Natural killer cell (primary cell): ENCODE data around the gene DYNLT2B. TPM values are rescaled to one million over a fixed set of nuclear protein-coding genes. Genes with fewer than 3 reads are reported as not detected.

Experiments
- ATAC-seq, 3 donors: fragments of 150-1000 bp in 2 of 3; fragments of 200-7000 bp in 1 of 3; cut with Tn5 transposase; 1 replicate in 1 of 3; 2 replicates in 2 of 3; pipeline ENCODE4 v1.10.0; 2021; ENCODE audit warnings: mild to moderate bottlenecking in 2 of 3, moderate library complexity in 2 of 3
- DNase-seq, 2 donors: peaks; one replicate each; pipeline versions ENCODE4 v3.0.0 to v3.0.0-alpha.2; 2013 to 2021; ENCODE audit warnings: mixed read lengths in 1 of 2
- H3K27ac ChIP-seq: one replicate; pipeline ENCODE4 v1.5.1; 2013; ENCODE audit warnings: mild to moderate bottlenecking, low read length
- H3K27me3 ChIP-seq: one replicate; pipeline ENCODE4 v1.6.1; 2013; ENCODE audit warnings: low read length; ENCODE audit not compliant: control insufficient read depth, insufficient read depth
- H3K36me3 ChIP-seq: one replicate; pipeline ENCODE4 v1.6.1; 2013; ENCODE audit warnings: low read length; ENCODE audit not compliant: control insufficient read depth, insufficient read depth
- H3K4me1 ChIP-seq: one replicate; pipeline ENCODE4 v1.6.1; 2013; ENCODE audit warnings: low read length; ENCODE audit not compliant: control insufficient read depth, insufficient read depth
- H3K4me3 ChIP-seq: one replicate; pipeline ENCODE4 v1.5.1; 2013; ENCODE audit warnings: low read length
- H3K9me3 ChIP-seq: one replicate; pipeline ENCODE4 v1.6.1; 2013; ENCODE audit warnings: low read length; ENCODE audit not compliant: control insufficient read depth, insufficient read depth
- H3K27ac Mint-ChIP-seq, 2 donors: one replicate each; pipeline ENCODE4 v1.8.0; 2022; ENCODE audit warnings: mild to moderate bottlenecking in 2 of 2, mixed read lengths in 2 of 2, moderate library complexity in 1 of 2
- H3K27me3 Mint-ChIP-seq, 2 donors: one replicate each; pipeline ENCODE4 v1.8.0; 2022; ENCODE audit warnings: low read depth in 2 of 2, mixed read lengths in 2 of 2
- H3K36me3 Mint-ChIP-seq: one replicate; pipeline ENCODE4 v1.8.0; 2022; ENCODE audit warnings: mixed read lengths
- H3K4me1 Mint-ChIP-seq, 2 donors: one replicate each; pipeline ENCODE4 v1.8.0; 2022; ENCODE audit warnings: mixed read lengths in 2 of 2
- H3K4me3 Mint-ChIP-seq: one replicate; pipeline ENCODE4 v1.8.0; 2022; ENCODE audit warnings: mild to moderate bottlenecking, moderate library complexity, mixed read lengths
- H3K9me3 Mint-ChIP-seq, 2 donors: one replicate each; pipeline ENCODE4 v1.8.0; 2022; ENCODE audit warnings: mixed read lengths in 2 of 2
- WGBS: methylation state at CpG from one replicate; pipeline ENCODE4 v1.1.7; 2013; ENCODE audit warnings: missing lambda C conversion rate; ENCODE audit not compliant: insufficient coverage; 5-methylcytosine and 5-hydroxymethylcytosine counted together
- intact Hi-C: fragments of 100-400 bp; cut with micrococcal nuclease; formaldehyde crosslinking; loops from one replicate; pipeline ENCODE4 v1.14.2; 2022
- total RNA-seq, 4 donors: library from RNA; stranded (reverse); fragments of 120-200 nt in 1 of 4; gene quantifications; one replicate each; pipeline versions ENCODE4 v1.2.3 to v1.2.4, GENCODE V29; 2013 to 2022
- TF ChIP-seq, protein P1 (sequence below): fragments of 200-600 bp; IDR thresholded peaks from one replicate; pipeline ENCODE4 v1.8.0; 2022; ENCODE audit warnings: antibody characterized with exemption

The DYNLT2B gene
- total RNA-seq, 3 donors from 2014 or later (not counting 1 experiment from before 2014, with no cell fraction given) = 3.6 to 7.3 (median 5.4) TPM

- peaks cover 44% of the 10 kb centered on the region for H3K36me3 Mint-ChIP-seq
- intact Hi-C loops = loop anchor here (1.0 to 5.0 kb wide), 3 partner anchors 41 to 145 kb away; partner anchors contain the start of genes DYNLT2B and RNF168
- H3K27me3 Mint-ChIP-seq = no peaks in the 10 kb centered on the region
- no peaks in the 10 kb centered on the region for H3K9me3 ChIP-seq
- no peaks in the 10 kb centered on the region for H3K9me3 Mint-ChIP-seq
- H3K27ac ChIP-seq = peak overlapping the region; percentile 13
- peak overlapping the region; percentile 73 for H3K4me3 Mint-ChIP-seq
- H3K27ac Mint-ChIP-seq = peak overlapping the region; percentile 74 to 82
- H3K36me3 ChIP-seq = peaks cover 59% of the 10 kb centered on the region
- TF ChIP-seq, protein P1, sequence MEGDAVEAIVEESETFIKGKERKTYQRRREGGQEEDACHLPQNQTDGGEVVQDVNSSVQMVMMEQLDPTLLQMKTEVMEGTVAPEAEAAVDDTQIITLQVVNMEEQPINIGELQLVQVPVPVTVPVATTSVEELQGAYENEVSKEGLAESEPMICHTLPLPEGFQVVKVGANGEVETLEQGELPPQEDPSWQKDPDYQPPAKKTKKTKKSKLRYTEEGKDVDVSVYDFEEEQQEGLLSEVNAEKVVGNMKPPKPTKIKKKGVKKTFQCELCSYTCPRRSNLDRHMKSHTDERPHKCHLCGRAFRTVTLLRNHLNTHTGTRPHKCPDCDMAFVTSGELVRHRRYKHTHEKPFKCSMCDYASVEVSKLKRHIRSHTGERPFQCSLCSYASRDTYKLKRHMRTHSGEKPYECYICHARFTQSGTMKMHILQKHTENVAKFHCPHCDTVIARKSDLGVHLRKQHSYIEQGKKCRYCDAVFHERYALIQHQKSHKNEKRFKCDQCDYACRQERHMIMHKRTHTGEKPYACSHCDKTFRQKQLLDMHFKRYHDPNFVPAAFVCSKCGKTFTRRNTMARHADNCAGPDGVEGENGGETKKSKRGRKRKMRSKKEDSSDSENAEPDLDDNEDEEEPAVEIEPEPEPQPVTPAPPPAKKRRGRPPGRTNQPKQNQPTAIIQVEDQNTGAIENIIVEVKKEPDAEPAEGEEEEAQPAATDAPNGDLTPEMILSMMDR = no peak
- DNase-seq = peak; percentile 55 to 57
- H3K27me3 ChIP-seq = no peaks in the 10 kb centered on the region
- WGBS = 25% methylated on average over 7 of the region's 7 CpGs
- ATAC-seq = peak; percentile 80 to 88 (median 81)
- peaks cover 19 to 44% of the 10 kb centered on the region in 2 donors for H3K4me1 Mint-ChIP-seq
- no peak overlapping the region for H3K4me3 ChIP-seq
- H3K4me1 ChIP-seq = peaks cover 15% of the 10 kb centered on the region
Observed at GRCh38 chr3:196357905-196358304, 39.9 kb upstream of the DYNLT2B start.

- whole genome bisulfite sequencing = 100% methylated on average over 2 of the region's 4 CpGs
- peak overlapping the region in 1 of 2 donors; percentile 5 for H3K27ac Mint-ChIP-seq
- H3K9me3 Mint-ChIP-seq = no peaks in the 10 kb centered on the region
- peaks cover 23 to 51% of the 10 kb centered on the region in 2 donors for H3K4me1 Mint-ChIP-seq
- H3K36me3 ChIP-seq = peaks cover 49% of the 10 kb centered on the region
- no peak overlapping the region for H3K4me3 ChIP-seq
- H3K27ac ChIP-seq = no peak overlapping the region
- intact Hi-C loops = loop anchor here (5.0 kb wide), 2 partner anchors 39 to 104 kb away; partner anchors contain the start of gene DYNLT2B
- H3K4me3 Mint-ChIP-seq = no peak overlapping the region
- no peaks in the 10 kb centered on the region for H3K27me3 Mint-ChIP-seq
- H3K36me3 Mint-ChIP-seq = peaks cover 35% of the 10 kb centered on the region
- H3K27me3 ChIP-seq = no peaks in the 10 kb centered on the region
- ATAC-seq (no peak), DNase-seq (no peak)
- TF ChIP-seq, protein P1 = no peak
- no peaks in the 10 kb centered on the region for H3K9me3 ChIP-seq
- peaks cover 15% of the 10 kb centered on the region for H3K4me1 ChIP-seq
Observed at GRCh38 chr3:196356556-196356955, 38.5 kb upstream of the DYNLT2B start.

GRCh38 chr3:196355668-196356067 is 37.6 kb upstream of the DYNLT2B start:
- peaks cover 40% of the 10 kb centered on the region for H3K36me3 ChIP-seq
- Mint-ChIP-seq H3K4me1 (peaks cover 32 to 60% of the 10 kb centered on the region in 2 donors), H3K36me3 (peaks cover 26% of the 10 kb centered on the region), H3K27ac (peak overlapping the region in 1 of 2 donors; percentile 5), H3K4me3 (no peak overlapping the region), H3K9me3 (no peaks in the 10 kb centered on the region), H3K27me3 (no peaks in the 10 kb centered on the region)
- H3K27me3 ChIP-seq = no peaks in the 10 kb centered on the region
- WGBS = 100% methylated on average over 1 of the region's 1 CpG
- H3K4me1 ChIP-seq = peaks cover 15% of the 10 kb centered on the region
- intact Hi-C loops = loop anchor here (5.0 kb wide), 2 partner anchors 38 to 103 kb away; partner anchors contain the start of gene DYNLT2B
- TF ChIP-seq, protein P1 = no peak
- no peak overlapping the region for H3K4me3 ChIP-seq
- H3K27ac ChIP-seq = no peak overlapping the region
- H3K9me3 ChIP-seq = no peaks in the 10 kb centered on the region
- no peak for ATAC-seq
- no peak for DNase-seq

DNA sequence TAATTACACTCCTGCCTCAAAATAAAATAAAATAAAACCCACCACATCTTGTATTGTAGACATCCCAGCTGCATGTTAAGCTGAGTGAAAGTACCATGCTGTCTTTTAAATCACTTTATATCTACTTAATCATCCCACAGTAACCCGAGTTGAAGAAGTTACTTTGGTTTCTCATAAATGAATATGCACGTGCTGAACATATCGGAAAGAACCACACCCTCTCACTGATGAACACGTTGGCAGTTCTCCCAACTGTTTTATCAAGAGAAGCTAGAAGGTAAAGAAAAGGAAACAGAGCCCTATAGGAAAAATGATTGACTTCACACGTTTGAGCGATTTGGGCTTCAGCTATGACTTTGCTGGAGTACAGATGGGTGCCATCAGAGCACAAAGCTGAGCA is 36.1 kb upstream of the DYNLT2B start:
- no peak for DNase-seq
- WGBS = 88% methylated on average over 6 of the region's 6 CpGs
- H3K4me1 ChIP-seq = peaks cover 15% of the 10 kb centered on the region
- no peaks in the 10 kb centered on the region for H3K27me3 ChIP-seq
- TF ChIP-seq, protein P1 = no peak
- peaks cover 30 to 50% of the 10 kb centered on the region in 2 donors for H3K4me1 Mint-ChIP-seq
- no peak for ATAC-seq
- no peaks in the 10 kb centered on the region for H3K27me3 Mint-ChIP-seq
- no peaks in the 10 kb centered on the region for H3K9me3 ChIP-seq
- H3K4me3 ChIP-seq = no peak overlapping the region
- peaks cover 19% of the 10 kb centered on the region for H3K36me3 Mint-ChIP-seq
- no peaks in the 10 kb centered on the region for H3K9me3 Mint-ChIP-seq
- peaks cover 33% of the 10 kb centered on the region for H3K36me3 ChIP-seq
- intact Hi-C loops = no loop called here
- H3K27ac Mint-ChIP-seq = no peak overlapping the region
- H3K4me3 Mint-ChIP-seq = no peak overlapping the region
- H3K27ac ChIP-seq = no peak overlapping the region
